Endothelial cell of umbilical vein (primary cell): Measurements from ENCODE around the gene PTPRT. TPM values are rescaled to one million over a fixed set of nuclear protein-coding genes. Genes with fewer than 3 reads are reported as not detected.

ENCODE experiments used
- BruUV-seq: library from RNA; stranded (reverse); fragments of 400-500 nt; replicated peaks from 2 replicates; lab custom pipeline; 2021; lab: Mats Ljungman, UMichigan
- CTCF ChIA-PET: fragments of 300-600, 350-600 bp; sonication (Branson Sonifier 250); formaldehyde crosslinking; loops from one replicate; lab custom pipeline; 2021; ENCODE audit warnings: antibody characterized with exemption, inconsistent platforms; lab: Charles Lee
- POLR2A ChIA-PET: fragments of 300-600, 350-600 bp; sonication (Branson Sonifier 250); formaldehyde crosslinking; loops from one replicate; lab custom pipeline; 2021; ENCODE audit warnings: antibody characterized with exemption, inconsistent platforms; lab: Charles Lee
- DNase-seq: peaks from one replicate; pipeline ENCODE4 v3.0.0-alpha.2; 2011; ENCODE audit warnings: low read depth, low spot score
- FAIRE-seq: peaks from 2 replicates; lab custom pipeline; 2011; peaks lifted over from hg19 to GRCh38; lab: Jason Lieb, UNC
- H2AFZ ChIP-seq: 2 replicates; pipeline ENCODE4 v1.6.0; 2012; ENCODE audit warnings: low read depth, low read length, control low read depth, inconsistent platforms
- H3K27ac ChIP-seq: 2 replicates; pipeline ENCODE4 v1.5.1; 2011; ENCODE audit warnings: low read depth, mild to moderate bottlenecking, control low read depth, low read length, moderate library complexity; ENCODE audit not compliant: insufficient read depth
- H3K27me3 ChIP-seq, 2 experiments: 2 replicates each; pipeline versions ENCODE4 v1.6.0 to v1.6.1; 2011; ENCODE audit warnings: low read length in 2 of 2, mixed read lengths in 1 of 2; ENCODE audit not compliant: control insufficient read depth in 2 of 2, insufficient read depth in 2 of 2
- H3K36me3 ChIP-seq, 2 experiments: 2 replicates in 1 of 2; 3 replicates in 1 of 2; pipeline ENCODE4 v1.5.1; 2011; ENCODE audit warnings: low read length in 2 of 2, mild to moderate bottlenecking in 1 of 2, moderate library complexity in 1 of 2; ENCODE audit not compliant: control insufficient read depth in 2 of 2, insufficient read depth in 2 of 2; ENCODE audit errors: extremely low read depth in 1 of 2
- H3K4me1 ChIP-seq: 3 replicates; pipeline ENCODE4 v1.5.1; 2011; ENCODE audit warnings: mild to moderate bottlenecking, low read length; ENCODE audit not compliant: control insufficient read depth, insufficient read depth; ENCODE audit errors: extremely low read depth
- H3K4me2 ChIP-seq: 2 replicates; pipeline ENCODE4 v1.6.1; 2011; ENCODE audit warnings: low read length, control low read depth, mixed read lengths; ENCODE audit not compliant: insufficient read depth
- H3K4me3 ChIP-seq, 3 experiments: fragments of 200-600 bp in 1 of 3; sonication (generic), shearing (Covaris generic) in 1 of 3; replicated peaks in 1 of 3; 2 replicates each; pipeline ENCODE4 v1.5.1; 2011 to 2016; ENCODE audit warnings: control low read depth in 3 of 3, low read length in 3 of 3, mild to moderate bottlenecking in 2 of 3, inconsistent platforms in 1 of 3, low read depth in 1 of 3, moderate library complexity in 1 of 3; ENCODE audit not compliant: insufficient read depth in 1 of 3
- H3K79me2 ChIP-seq: 2 replicates; pipeline ENCODE4 v1.6.0; 2012; ENCODE audit warnings: low read length, inconsistent platforms; ENCODE audit not compliant: control insufficient read depth, insufficient read depth
- H3K9ac ChIP-seq: replicated peaks from 2 replicates; pipeline ENCODE3; 2011; ENCODE audit warnings: low read length, control low read depth; ENCODE audit not compliant: insufficient read depth; ENCODE audit errors: extremely low read depth
- H3K9me1 ChIP-seq: replicated peaks from 3 replicates; pipeline ENCODE4 v1.6.0; 2011; ENCODE audit warnings: mild to moderate bottlenecking, low read length; ENCODE audit not compliant: control insufficient read depth, insufficient read depth; ENCODE audit errors: extremely low read depth
- H3K9me3 ChIP-seq: replicated peaks from 2 replicates; pipeline ENCODE4 v1.5.1; 2012; ENCODE audit warnings: low read length, inconsistent platforms; ENCODE audit not compliant: control insufficient read depth, insufficient read depth
- H4K20me1 ChIP-seq: replicated peaks from 2 replicates; pipeline ENCODE3; 2011; ENCODE audit warnings: mild to moderate bottlenecking, low read length; ENCODE audit not compliant: control insufficient read depth, insufficient read depth; ENCODE audit errors: extremely low read depth
- CTCF ChIP-seq, 2 donors: IDR thresholded peaks; 1 replicate in 1 of 2; 2 replicates in 1 of 2; pipeline ENCODE4 v1.5.1; 2011; ENCODE audit warnings: low read length in 2 of 2, mild to moderate bottlenecking in 2 of 2, moderate library complexity in 2 of 2, control low read depth in 1 of 2, inconsistent platforms in 1 of 2, low read depth in 1 of 2; ENCODE audit not compliant: insufficient read depth in 1 of 2; ENCODE audit errors: extremely low read depth in 1 of 2
- EZH2 ChIP-seq: IDR thresholded peaks from 2 replicates; pipeline ENCODE4 v1.6.1; 2012; ENCODE audit warnings: borderline replicate concordance, low read depth, mild to moderate bottlenecking, moderate library complexity, low read length, inconsistent platforms; ENCODE audit not compliant: severe bottlenecking
- FOS ChIP-seq: IDR thresholded peaks from 2 replicates; pipeline ENCODE4 v1.6.1; 2011; ENCODE audit warnings: mild to moderate bottlenecking, low read length, moderate library complexity, borderline replicate concordance; ENCODE audit not compliant: insufficient read depth
- GATA2 ChIP-seq: IDR thresholded peaks from 2 replicates; pipeline ENCODE4 v1.7.0; 2011; ENCODE audit warnings: low read depth, mild to moderate bottlenecking, moderate library complexity, mixed read lengths, low read length; ENCODE audit not compliant: insufficient read length, insufficient read depth
- JUN ChIP-seq: IDR thresholded peaks from 2 replicates; pipeline ENCODE4 v1.6.1; 2011; ENCODE audit warnings: borderline replicate concordance, low read depth; ENCODE audit not compliant: insufficient read length, insufficient read depth
- MAX ChIP-seq: IDR thresholded peaks from 2 replicates; pipeline ENCODE4 v1.6.1; 2011; ENCODE audit not compliant: insufficient read depth, insufficient read length
- MYC ChIP-seq: IDR thresholded peaks from one replicate; pipeline ENCODE4 v1.6.1; 2011; ENCODE audit warnings: mild to moderate bottlenecking, low read depth, low read length
- POLR2A ChIP-seq: IDR thresholded peaks from 2 replicates; pipeline ENCODE4 v1.6.1; 2012; ENCODE audit warnings: low read depth, mild to moderate bottlenecking, control low read depth, low read length
- POLR2AphosphoS5 ChIP-seq: IDR thresholded peaks from 2 replicates; pipeline ENCODE4 v1.6.1; 2012; ENCODE audit warnings: low read depth, mild to moderate bottlenecking, control low read depth, low read length, moderate library complexity; ENCODE audit not compliant: insufficient read depth
- dilution Hi-C: fragments of 300-500 bp; cut with MboI; formaldehyde crosslinking; loops from one replicate; pipeline ENCODE4 v1.15.0; 2019; ENCODE audit warnings: low sequenced_read_pairs; ENCODE audit not compliant: extremely low pct_ligation_motif_present
- intact Hi-C: fragments of 100-400 bp; cut with micrococcal nuclease; formaldehyde crosslinking; loops from one replicate; pipeline ENCODE4 v1.10.0; 2022
- polyA plus RNA-seq, 4 experiments: library from polyadenylated mRNA; depleted of rRNA in 3 of 4; stranded (reverse) in 3 of 4; unstranded in 1 of 4; fragments of >200 nt; gene quantifications; 2 replicates each; pipeline versions ENCODE4 v1.2.1 to v1.2.3, GENCODE V29; 2011 to 2012; ENCODE audit warnings: missing spikeins in 1 of 4
- total RNA-seq: library from RNA; stranded (reverse); gene quantifications from 2 replicates; pipeline ENCODE4 v1.2.3, GENCODE V29; 2021

Gene PTPRT
- total and polyA plus RNA-seq, 2 donors (not counting 3 experiments of a cell fraction or from before 2014, with no cell fraction given), result not detected

- dilution Hi-C loops (no loop called here), intact Hi-C loops (no loop called here)
- FAIRE-seq, result no peak
- Histone ChIP-seq H2AFZ (no peak overlapping the region), H3K9me3 (peaks cover 8% of the 10 kb centered on the region), H3K4me3 (no peak overlapping the region), H3K27me3 (no peaks in the 10 kb centered on the region), H4K20me1 (no peaks in the 10 kb centered on the region), H3K9me1 (no peaks in the 10 kb centered on the region), H3K9ac (no peak overlapping the region), H3K36me3 (no peaks in the 10 kb centered on the region), H3K4me2 (no peak overlapping the region), H3K4me1 (no peaks in the 10 kb centered on the region), H3K27ac (no peak overlapping the region), H3K79me2 (no peaks in the 10 kb centered on the region)
- ChIA-PET POLR2A (no interaction called here), CTCF (no interaction called here)
- no peak for DNase-seq
- no TSS peak for BruUV-seq
- no peak for TF ChIP-seq JUN
- no peak for TF ChIP-seq MAX
- TF ChIP-seq EZH2, result no peak
- TF ChIP-seq POLR2AphosphoS5, result no peak
- TF ChIP-seq POLR2A, result no peak
Observed at GRCh38 chr20:42996141-42996540, 193.6 kb downstream of the PTPRT start.

- TF ChIP-seq FOS (no peak), GATA2 (no peak), EZH2 (no peak), POLR2AphosphoS5 (no peak), JUN (no peak), MAX (no peak), CTCF (IDR thresholded peaks at IDR 0.05; ENCODE audit: extremely low read depth in 1 of 2, insufficient read depth in 1 of 2, low read depth in 1 of 2, low read length in 2 of 2) (no peak), POLR2A (no peak), MYC (no peak)
- dilution Hi-C loops, result no loop called here
- H3K27me3 ChIP-seq, result no peaks in the 10 kb centered on the region
- H4K20me1 ChIP-seq, result no peaks in the 10 kb centered on the region
- FAIRE-seq, result no peak
- no peak overlapping the region for H3K27ac ChIP-seq
- ChIA-PET CTCF (no interaction called here), POLR2A (no interaction called here)
- no TSS peak for BruUV-seq
- H3K36me3 ChIP-seq, result no peaks in the 10 kb centered on the region
- H3K9ac ChIP-seq, result no peak overlapping the region
- no peak overlapping the region for H3K4me3 ChIP-seq
- H3K4me2 ChIP-seq, result no peak overlapping the region
- no peaks in the 10 kb centered on the region for H3K4me1 ChIP-seq
- intact Hi-C loops, result no loop called here
- no peak for DNase-seq
- H2AFZ ChIP-seq, result no peak overlapping the region
- no peaks in the 10 kb centered on the region for H3K9me1 ChIP-seq
- peaks cover 14% of the 10 kb centered on the region for H3K9me3 ChIP-seq
- no peaks in the 10 kb centered on the region for H3K79me2 ChIP-seq
Observed at GRCh38 chr20:42988319-42988718, 201.4 kb downstream of the PTPRT start.
